ENCODE measurements around the gene SFMBT2.

DNA sequence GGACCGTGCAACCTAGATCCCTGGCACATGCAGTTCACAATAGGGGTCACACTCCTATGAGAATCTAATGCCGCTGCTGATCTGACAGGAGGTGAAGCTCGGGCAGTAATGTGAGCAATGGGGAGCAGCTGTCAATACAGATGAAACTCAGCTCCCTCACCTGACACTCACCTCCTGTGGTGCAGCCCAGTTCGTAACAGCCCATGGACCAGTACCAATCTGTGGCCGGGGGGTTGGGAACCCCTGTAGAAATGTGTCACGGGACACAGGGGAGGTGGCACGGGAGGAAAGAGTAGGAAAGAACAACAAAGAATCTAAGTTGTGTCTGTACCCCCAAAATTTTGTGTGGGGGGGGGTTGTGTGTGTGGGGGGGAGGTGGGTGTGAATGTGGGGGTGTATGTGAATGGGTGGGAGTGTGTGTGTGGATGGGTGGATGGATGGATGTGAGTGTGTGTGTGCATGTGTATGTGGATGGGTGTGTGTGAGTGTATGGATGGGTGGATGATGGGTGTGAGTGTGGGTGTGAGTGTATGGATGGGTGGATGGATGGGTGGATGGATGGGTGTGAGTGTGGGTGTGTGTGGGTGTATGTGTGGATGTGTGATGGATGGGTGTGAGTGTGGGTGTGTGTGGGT, 33.1 kb downstream of the SFMBT2 start:
- TF ChIP-seq POLR2AphosphoS5 (IDR thresholded peaks at IDR 0.05) (no peak), POLR2A (IDR thresholded peaks at IDR 0.05) (no peak), EP300 (IDR thresholded peaks at IDR 0.05) (no peak)
- TF ChIP-seq, protein P1, sequence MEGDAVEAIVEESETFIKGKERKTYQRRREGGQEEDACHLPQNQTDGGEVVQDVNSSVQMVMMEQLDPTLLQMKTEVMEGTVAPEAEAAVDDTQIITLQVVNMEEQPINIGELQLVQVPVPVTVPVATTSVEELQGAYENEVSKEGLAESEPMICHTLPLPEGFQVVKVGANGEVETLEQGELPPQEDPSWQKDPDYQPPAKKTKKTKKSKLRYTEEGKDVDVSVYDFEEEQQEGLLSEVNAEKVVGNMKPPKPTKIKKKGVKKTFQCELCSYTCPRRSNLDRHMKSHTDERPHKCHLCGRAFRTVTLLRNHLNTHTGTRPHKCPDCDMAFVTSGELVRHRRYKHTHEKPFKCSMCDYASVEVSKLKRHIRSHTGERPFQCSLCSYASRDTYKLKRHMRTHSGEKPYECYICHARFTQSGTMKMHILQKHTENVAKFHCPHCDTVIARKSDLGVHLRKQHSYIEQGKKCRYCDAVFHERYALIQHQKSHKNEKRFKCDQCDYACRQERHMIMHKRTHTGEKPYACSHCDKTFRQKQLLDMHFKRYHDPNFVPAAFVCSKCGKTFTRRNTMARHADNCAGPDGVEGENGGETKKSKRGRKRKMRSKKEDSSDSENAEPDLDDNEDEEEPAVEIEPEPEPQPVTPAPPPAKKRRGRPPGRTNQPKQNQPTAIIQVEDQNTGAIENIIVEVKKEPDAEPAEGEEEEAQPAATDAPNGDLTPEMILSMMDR (IDR thresholded peaks at IDR 0.05): no peak

Data from suprapubic skin (tissue), 4 donors.